RWPE2 (cell line): ENCODE results near the gene EWSR1.
A peak's percentile ranks its signal among the peaks of the same experiment; 100 is the strongest.
"Not testable (repeated sequence)": the region's sequence is repeated elsewhere in the genome, so short reads cannot be mapped to it uniquely, and the experiment has no call there.

Experiments used
- ATAC-seq: fragments of 200-7000 bp; cut with Tn5 transposase; 3 replicates; pipeline ENCODE4 v1.9.1; 2021; ENCODE audit warnings: low read depth
- DNase-seq: peaks from one replicate; pipeline ENCODE4 v3.0.0-alpha.2; 2020; ENCODE audit warnings: low spot score
- H3K27ac ChIP-seq: fragments of 450-650 bp; 2 replicates; pipeline ENCODE4 v1.5.1; 2017; ENCODE audit warnings: mild to moderate bottlenecking; ENCODE audit not compliant: poor library complexity, severe bottlenecking
- H3K27me3 ChIP-seq: fragments of 250-450 bp; sonication (Bioruptor Pico); 2 replicates; pipeline ENCODE4 v1.5.1; 2021; ENCODE audit warnings: mild to moderate bottlenecking, moderate library complexity; ENCODE audit not compliant: insufficient read depth, poor library complexity, severe bottlenecking
- H3K36me3 ChIP-seq: fragments of 250-450 bp; sonication (Bioruptor Pico); 2 replicates; pipeline ENCODE4 v1.5.1; 2020; ENCODE audit warnings: low read depth, mild to moderate bottlenecking, moderate library complexity
- H3K4me1 ChIP-seq: fragments of 250-450 bp; sonication (Bioruptor Pico); 2 replicates; pipeline ENCODE4 v1.5.1; 2021; ENCODE audit warnings: mild to moderate bottlenecking, moderate library complexity; ENCODE audit not compliant: insufficient read depth, poor library complexity, severe bottlenecking
- H3K4me3 ChIP-seq: fragments of 250-450 bp; sonication (Bioruptor Pico); 2 replicates; pipeline ENCODE4 v1.5.1; 2021; ENCODE audit warnings: mild to moderate bottlenecking, moderate library complexity; ENCODE audit not compliant: severe bottlenecking
- H3K9me3 ChIP-seq: fragments of 250-450 bp; sonication (Bioruptor Pico); 2 replicates; pipeline ENCODE4 v1.5.1; 2021; ENCODE audit warnings: mild to moderate bottlenecking, moderate library complexity; ENCODE audit not compliant: severe bottlenecking
- CTCF ChIP-seq: fragments of 450-650 bp; IDR thresholded peaks from one replicate; pipeline ENCODE4 v1.5.1; 2017; ENCODE audit warnings: mild to moderate bottlenecking, moderate library complexity; ENCODE audit not compliant: poor library complexity, severe bottlenecking

EWSR1 gene

GRCh38 chr22:29245626-29246385, 22.3 kb upstream of the EWSR1 start:
- DNase-seq = no peak
- Histone ChIP-seq H3K36me3 (no peaks in the 10 kb centered on the region), H3K27me3 (no peaks in the 10 kb centered on the region), H3K27ac (no peak overlapping the region), H3K9me3 (peaks cover 5% of the 10 kb centered on the region), H3K4me1 (no peaks in the 10 kb centered on the region), H3K4me3 (no peak overlapping the region)
- ATAC-seq = peak; percentile 86
- peak; percentile 95 for TF ChIP-seq CTCF

GRCh38 chr22:29247891-29248290, 20.2 kb upstream of the EWSR1 start:
- not testable (repeated sequence) for ATAC-seq, H3K4me3 ChIP-seq, DNase-seq, H3K36me3 ChIP-seq, H3K27ac ChIP-seq, H3K27me3 ChIP-seq, H3K9me3 ChIP-seq, H3K4me1 ChIP-seq

GRCh38 chr22:29251265-29251664, 16.8 kb upstream of the EWSR1 start:
- DNase-seq (no peak), ATAC-seq (no peak)
- Histone ChIP-seq H3K27me3 (no peaks in the 10 kb centered on the region), H3K9me3 (no peaks in the 10 kb centered on the region), H3K36me3 (no peaks in the 10 kb centered on the region), H3K27ac (no peak overlapping the region), H3K4me1 (no peaks in the 10 kb centered on the region), H3K4me3 (no peak overlapping the region)
- TF ChIP-seq CTCF = no peak

DNA sequence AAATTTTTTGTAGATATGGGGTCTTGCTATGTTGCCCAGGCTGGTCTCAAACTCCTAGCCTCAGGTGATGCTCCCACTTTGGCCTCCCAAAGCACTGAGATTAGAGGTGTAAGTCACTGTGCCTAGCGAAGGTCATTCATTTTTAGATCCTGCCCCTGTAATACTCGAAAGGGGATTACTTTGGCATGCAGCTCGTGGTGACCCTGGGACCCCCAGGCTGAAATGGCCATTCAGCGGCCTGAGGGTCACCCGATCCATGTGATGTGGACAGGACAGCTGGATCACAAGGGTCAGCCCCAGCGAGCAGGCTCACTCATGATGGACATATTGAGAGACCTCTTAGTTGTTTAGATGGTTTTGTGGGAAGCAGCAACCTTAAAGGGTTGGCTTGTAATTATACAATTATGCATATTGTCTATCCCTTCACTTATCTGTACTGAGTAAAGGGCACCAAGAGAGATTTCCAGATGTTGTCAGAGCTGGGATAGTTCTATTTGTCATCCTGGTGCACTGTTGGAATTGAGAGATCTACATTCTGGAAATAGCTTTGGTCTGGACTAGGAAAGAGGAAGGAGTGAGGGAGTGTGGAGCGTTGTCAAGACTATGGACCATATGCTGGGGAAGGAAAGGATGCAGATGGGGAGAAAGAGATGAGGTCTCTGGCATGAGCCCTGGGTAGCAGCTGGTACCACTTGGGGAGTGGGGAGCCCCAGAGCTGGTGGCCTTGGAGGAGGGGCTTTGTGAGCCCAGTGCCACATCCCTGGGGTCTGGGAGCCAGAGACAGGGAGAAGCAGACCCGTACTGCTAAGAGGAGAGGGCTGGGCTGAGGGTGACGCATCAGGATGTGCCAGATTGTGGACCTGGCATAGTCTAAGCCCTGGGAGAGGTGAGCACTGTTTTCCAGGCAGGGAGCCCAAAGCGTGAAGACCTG, 15.8 kb upstream of the EWSR1 start:
- no peak for TF ChIP-seq CTCF
- ATAC-seq (no peak), DNase-seq (peak; percentile 31)
- Histone ChIP-seq H3K4me3 (no peak overlapping the region), H3K9me3 (no peaks in the 10 kb centered on the region), H3K4me1 (no peaks in the 10 kb centered on the region), H3K27ac (no peak overlapping the region), H3K36me3 (no peaks in the 10 kb centered on the region), H3K27me3 (no peaks in the 10 kb centered on the region)

GRCh38 chr22:29253561-29254285, 14.3 kb upstream of the EWSR1 start:
- no peak for TF ChIP-seq CTCF
- Histone ChIP-seq H3K27me3 (no peaks in the 10 kb centered on the region), H3K4me3 (no peak overlapping the region), H3K4me1 (no peaks in the 10 kb centered on the region), H3K36me3 (no peaks in the 10 kb centered on the region), H3K9me3 (no peaks in the 10 kb centered on the region), H3K27ac (no peak overlapping the region)
- ATAC-seq (no peak), DNase-seq (peak; percentile 22)
